T-helper 17 cell (primary cell): ENCODE data around the gene SPDYE4. TPM values are rescaled to one million over a fixed set of nuclear protein-coding genes. Genes with fewer than 3 reads are reported as not detected.

Experiments used
- ATAC-seq: fragments of 150-1000 bp; cut with Tn5 transposase; 2 replicates; pipeline ENCODE4 v1.10.0; 2021; ENCODE audit warnings: mild to moderate bottlenecking, moderate library complexity
- DNase-seq, 3 donors: peaks; one replicate each; pipeline versions ENCODE4 v3.0.0 to v3.0.0-alpha.2; 2020 to 2021
- H3K9me3 ChIP-seq: one replicate; pipeline ENCODE4 v1.7.0; 2013; ENCODE audit warnings: low read length, mild to moderate bottlenecking; ENCODE audit not compliant: control insufficient read depth, poor library complexity, severe bottlenecking
- H3K27ac Mint-ChIP-seq: one replicate; pipeline ENCODE4 v1.8.0; 2022; ENCODE audit warnings: mild to moderate bottlenecking, moderate library complexity, mixed read lengths
- H3K27me3 Mint-ChIP-seq: one replicate; pipeline ENCODE4 v1.8.0; 2022; ENCODE audit warnings: mixed read lengths
- H3K36me3 Mint-ChIP-seq: one replicate; pipeline ENCODE4 v1.8.0; 2022; ENCODE audit warnings: low read depth, mixed read lengths
- H3K4me1 Mint-ChIP-seq: one replicate; pipeline ENCODE4 v1.8.0; 2022; ENCODE audit warnings: mild to moderate bottlenecking, mixed read lengths
- H3K4me3 Mint-ChIP-seq: one replicate; pipeline ENCODE4 v1.8.0; 2022; ENCODE audit warnings: mild to moderate bottlenecking, moderate library complexity, mixed read lengths
- total RNA-seq, 4 donors: library from RNA in 2 of 4; stranded (reverse) in 2 of 4; gene quantifications; one replicate each; pipeline ENCODE4 v1.2.3 and lab custom pipeline; 2022 to 2026

Gene SPDYE4
- total RNA-seq, 2 donors from 2014 or later: not detected

- no peaks in the 10 kb centered on the region for H3K9me3 ChIP-seq
- Mint-ChIP-seq H3K36me3 (peaks cover 4% of the 10 kb centered on the region), H3K4me1 (no peaks in the 10 kb centered on the region), H3K27me3 (peaks cover 60% of the 10 kb centered on the region), H3K4me3 (no peak overlapping the region), H3K27ac (no peak overlapping the region)
- ATAC-seq (no peak), DNase-seq (no peak)
Measured at GRCh38 chr17:8707332-8708024, 50.9 kb downstream of the SPDYE4 start.

- no peaks in the 10 kb centered on the region for H3K4me1 Mint-ChIP-seq
- peaks cover 4% of the 10 kb centered on the region for H3K36me3 Mint-ChIP-seq
- no peak overlapping the region for H3K27ac Mint-ChIP-seq
- H3K27me3 Mint-ChIP-seq: peaks cover 57% of the 10 kb centered on the region
- no peak overlapping the region for H3K4me3 Mint-ChIP-seq
- DNase-seq (no peak), ATAC-seq (no peak)
- no peaks in the 10 kb centered on the region for H3K9me3 ChIP-seq
Measured at GRCh38 chr17:8706431-8706830, 51.9 kb downstream of the SPDYE4 start.

- H3K27me3 Mint-ChIP-seq: peaks cover 48% of the 10 kb centered on the region
- no peak for ATAC-seq
- H3K4me1 Mint-ChIP-seq: no peaks in the 10 kb centered on the region
- no peak overlapping the region for H3K4me3 Mint-ChIP-seq
- H3K36me3 Mint-ChIP-seq: peaks cover 4% of the 10 kb centered on the region
- no peak for DNase-seq
- H3K27ac Mint-ChIP-seq: no peak overlapping the region
- H3K9me3 ChIP-seq: peaks cover under 1% of the 10 kb centered on the region
Measured at GRCh38 chr17:8705427-8705826, 52.9 kb downstream of the SPDYE4 start.

- Mint-ChIP-seq H3K4me1 (no peaks in the 10 kb centered on the region), H3K36me3 (peaks cover 6% of the 10 kb centered on the region), H3K4me3 (no peak overlapping the region), H3K27me3 (peaks cover 50% of the 10 kb centered on the region), H3K27ac (no peak overlapping the region)
- ATAC-seq (no peak), DNase-seq (no peak)
- peaks cover 3% of the 10 kb centered on the region for H3K9me3 ChIP-seq
Measured at GRCh38 chr17:8703001-8703400, 55.3 kb downstream of the SPDYE4 start.

- no peak overlapping the region for H3K27ac Mint-ChIP-seq
- DNase-seq: no peak
- H3K4me3 Mint-ChIP-seq: no peak overlapping the region
- H3K36me3 Mint-ChIP-seq: peaks cover 4% of the 10 kb centered on the region
- no peaks in the 10 kb centered on the region for H3K4me1 Mint-ChIP-seq
- peaks cover 48% of the 10 kb centered on the region for H3K27me3 Mint-ChIP-seq
- peaks cover 3% of the 10 kb centered on the region for H3K9me3 ChIP-seq
- ATAC-seq: no peak
Measured at GRCh38 chr17:8701754-8702153, 56.6 kb downstream of the SPDYE4 start.

GRCh38 chr17:8701221-8701620 is 57.1 kb downstream of the SPDYE4 start:
- no peaks in the 10 kb centered on the region for H3K4me1 Mint-ChIP-seq
- H3K36me3 Mint-ChIP-seq: peaks cover 4% of the 10 kb centered on the region
- H3K27me3 Mint-ChIP-seq: peaks cover 52% of the 10 kb centered on the region
- ATAC-seq (no peak), DNase-seq (no peak)
- no peak overlapping the region for H3K4me3 Mint-ChIP-seq
- peaks cover 3% of the 10 kb centered on the region for H3K9me3 ChIP-seq
- no peak overlapping the region for H3K27ac Mint-ChIP-seq

Other genes with a start within 250 kb of the SPDYE4 start
- gene MYH10, start 127.8 kb downstream of the SPDYE4 start, total RNA-seq: under 1 TPM; 0.42 to 0.99 TPM
- gene CCDC42, start 13.7 kb downstream of the SPDYE4 start, total RNA-seq: under 1 TPM; 0.26 to 0.67 TPM
- not detected for gene MFSD6L, start 40.8 kb upstream of the SPDYE4 start, total RNA-seq
- gene PIK3R6, start 109.1 kb upstream of the SPDYE4 start, total RNA-seq: under 1 TPM; 0.67 to 0.83 TPM
- gene PIK3R5, start 207.2 kb upstream of the SPDYE4 start, total RNA-seq: 100 to 1,000 TPM; 164 to 177 TPM